Activated T-helper 2 cell treated with anti-CD3 and anti-CD28 coated beads, Interferon-gamma antibody, Interleukin-2, Interleukin-4, amounts not matched to agents 10 μg/mL and 5 μg/mL and 100 μg/mL, durations not matched to agents 14 hours and 24 hours and 36 hours (primary cell): ENCODE data around the gene HDAC1. TPM values are rescaled to one million over a fixed set of nuclear protein-coding genes. Genes with fewer than 3 reads are reported as not detected.

Experiments used
- total RNA-seq: library from RNA; stranded (reverse); gene quantifications from 2 replicates; pipeline ENCODE4 v1.2.3, GENCODE V29; 2022

The HDAC1 gene
- total RNA-seq, 1 donor from 2014 or later: 179 TPM

Other genes starting within 250 kb of the HDAC1 start
- 32.5 and 34.5 TPM in 2 replicates for gene TMEM39B, start 219.1 kb upstream of the HDAC1 start, total RNA-seq
- 81.2 and 84.0 TPM in 2 replicates for gene KPNA6, start 184.0 kb upstream of the HDAC1 start, total RNA-seq
- gene TXLNA, start 112.4 kb upstream of the HDAC1 start, total RNA-seq: 98.6 and 101 TPM in 2 replicates
- gene CCDC28B, start 91.5 kb upstream of the HDAC1 start, total RNA-seq: 39.1 and 44.0 TPM in 2 replicates
- 5.0 and 5.4 TPM in 2 replicates for gene IQCC, start 86.4 kb upstream of the HDAC1 start, total RNA-seq
- gene DCDC2B, start 83.0 kb upstream of the HDAC1 start, total RNA-seq: 0.14 TPM in 1 of 2 replicates, not detected in the other
- gene TMEM234, start 69.7 kb upstream of the HDAC1 start, total RNA-seq: 10.7 and 12.1 TPM in 2 replicates
- 287 and 293 TPM in 2 replicates for gene EIF3I, start 69.7 kb upstream of the HDAC1 start, total RNA-seq
- 0.78 and 0.80 TPM in 2 replicates for gene FAM167B, start 44.9 kb upstream of the HDAC1 start, total RNA-seq
- 221 and 232 TPM in 2 replicates for gene LCK, start 40.8 kb upstream of the HDAC1 start, total RNA-seq
- gene MARCKSL1, start 44.1 kb downstream of the HDAC1 start, total RNA-seq: 42.5 and 45.0 TPM in 2 replicates
- 5.4 and 6.1 TPM in 2 replicates for gene FAM229A, start 70.4 kb downstream of the HDAC1 start, total RNA-seq
- 1.1 TPM in 2 replicates for gene TSSK3, start 70.5 kb downstream of the HDAC1 start, total RNA-seq
- 48.9 and 54.3 TPM in 2 replicates for gene BSDC1, start 102.4 kb downstream of the HDAC1 start, total RNA-seq
- gene ZBTB8B, start 173.0 kb downstream of the HDAC1 start, total RNA-seq: 0.02 TPM in 1 of 2 replicates, not detected in the other
- gene ZBTB8A, start 247.3 kb downstream of the HDAC1 start, total RNA-seq: 0.90 and 0.96 TPM in 2 replicates